Hepatic stellate cell (primary cell): ENCODE results near the gene GNAO1.

Source experiments
- DNase-seq: peaks from one replicate; pipeline ENCODE4 v3.0.0; 2011; ENCODE audit warnings: low spot score

The GNAO1 gene

DNA sequence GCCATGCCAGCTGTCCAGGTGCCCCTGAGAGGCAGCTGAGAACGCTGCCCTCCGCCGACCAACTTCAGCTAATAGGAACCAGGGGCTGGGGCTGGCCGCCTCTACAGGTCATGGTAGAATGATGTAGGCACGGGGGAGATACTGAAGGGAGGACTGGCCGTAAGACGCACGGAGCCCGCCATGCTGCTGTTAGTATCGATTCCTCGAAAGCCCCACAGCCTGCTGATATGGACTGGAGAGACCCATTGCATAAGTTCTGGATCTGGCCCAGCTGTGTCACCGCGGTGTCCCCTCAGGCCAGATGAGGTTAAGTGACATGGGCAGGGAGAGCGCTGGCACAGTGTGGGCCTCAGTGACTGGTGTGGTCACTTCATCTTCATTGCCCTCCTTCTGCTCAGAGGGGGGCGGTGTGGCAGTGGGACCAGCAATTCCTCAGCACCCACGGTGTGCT, 158.4 kb downstream of the GNAO1 start:
- DNase-seq = no peak

DNA sequence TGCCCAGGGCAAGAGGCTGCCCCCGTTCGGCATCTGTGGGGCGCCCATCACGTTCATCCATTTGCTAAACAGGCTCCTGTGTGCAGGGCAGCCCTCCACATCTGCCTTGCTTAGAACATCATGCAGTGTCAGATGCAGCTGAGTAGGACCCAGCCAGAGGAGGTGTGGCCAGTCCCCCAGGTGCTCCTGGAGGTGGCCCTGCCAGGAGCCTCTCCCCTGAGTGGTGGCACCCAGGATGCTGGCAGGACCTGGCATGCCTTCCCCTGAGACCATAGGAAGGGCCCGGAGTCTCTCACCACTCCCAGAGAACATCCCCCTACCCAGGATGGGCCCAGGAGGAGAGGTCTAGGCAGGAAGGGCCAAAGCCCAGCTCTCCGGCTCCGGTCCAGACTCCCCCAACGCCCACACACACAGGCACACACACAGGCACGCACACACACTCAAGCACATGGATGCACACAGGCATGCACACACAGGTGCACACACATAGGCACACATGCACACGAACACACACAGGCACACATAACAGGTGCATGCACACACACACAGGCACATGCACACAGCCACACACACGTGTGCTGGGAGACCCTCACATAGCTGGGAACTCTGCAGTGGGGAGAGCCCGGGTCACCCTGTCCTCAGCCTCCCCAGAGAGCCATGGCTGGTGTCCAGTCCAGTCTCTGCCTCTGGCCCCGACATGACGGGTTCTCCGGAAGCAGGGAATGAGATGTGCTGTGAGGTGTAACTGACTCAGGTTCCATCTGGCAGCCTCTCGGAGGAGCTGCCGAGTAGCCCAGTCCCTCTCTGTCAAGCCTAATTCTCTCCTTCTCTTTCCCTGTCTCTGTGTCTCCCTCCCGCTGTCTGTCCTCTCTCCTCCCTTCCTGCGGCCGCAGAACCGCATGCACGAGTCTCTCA, 159.5 kb downstream of the GNAO1 start:
- DNase-seq = no peak

DNA sequence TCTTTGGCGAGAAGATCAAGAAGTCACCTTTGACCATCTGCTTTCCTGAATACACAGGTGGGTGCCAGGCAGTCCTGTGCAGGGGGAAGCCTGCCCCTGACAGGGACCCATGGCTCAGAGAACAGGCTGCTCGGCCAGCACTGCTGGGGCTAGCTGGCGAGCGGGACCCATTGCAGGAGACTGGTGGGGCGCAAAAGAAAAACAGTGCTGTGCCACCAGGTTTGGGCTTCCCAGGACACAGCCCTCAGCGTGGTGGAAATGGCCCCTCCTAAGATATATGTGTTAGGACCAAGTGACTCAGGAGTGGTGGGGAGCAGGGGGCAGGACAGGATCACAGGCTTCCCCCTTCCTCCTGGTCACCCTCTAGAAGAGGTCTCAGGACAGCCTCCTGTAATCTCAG, 160.2 kb downstream of the GNAO1 start:
- DNase-seq = no peak

DNA sequence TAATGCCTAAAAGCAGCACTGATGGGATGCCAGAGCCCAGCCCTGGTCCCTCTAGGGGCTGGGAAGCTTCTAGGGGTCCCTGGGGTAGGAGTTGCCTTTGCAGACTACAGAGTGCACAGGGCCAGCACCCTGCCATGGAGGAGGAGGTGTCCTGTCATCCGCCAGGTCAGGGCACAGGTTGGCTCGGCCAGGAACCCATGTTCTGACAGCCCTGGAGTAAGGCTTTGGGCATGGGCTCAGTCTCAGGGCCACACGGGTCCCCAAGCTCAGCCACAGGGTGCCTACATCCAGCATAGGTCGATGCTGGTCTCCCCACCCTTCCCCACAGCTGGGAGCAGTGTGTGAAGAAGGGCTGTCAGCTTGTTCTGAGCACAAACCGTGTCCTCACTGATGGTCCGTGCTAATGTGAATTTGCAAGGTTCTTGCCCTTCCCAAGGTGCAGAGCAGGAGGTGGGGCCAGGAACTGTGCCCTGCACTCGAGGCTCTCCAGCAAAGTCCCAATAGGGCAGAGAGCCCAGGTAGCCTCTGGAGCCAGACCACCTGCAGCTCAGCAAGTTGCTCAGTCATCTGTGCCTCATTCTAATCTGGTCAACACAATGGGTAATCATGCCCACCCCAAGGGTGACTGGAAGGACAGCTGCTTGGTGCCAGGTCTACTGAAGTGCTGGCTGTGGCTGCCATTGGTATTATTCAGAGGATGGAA, 161.2 kb downstream of the GNAO1 start:
- no peak for DNase-seq

DNA sequence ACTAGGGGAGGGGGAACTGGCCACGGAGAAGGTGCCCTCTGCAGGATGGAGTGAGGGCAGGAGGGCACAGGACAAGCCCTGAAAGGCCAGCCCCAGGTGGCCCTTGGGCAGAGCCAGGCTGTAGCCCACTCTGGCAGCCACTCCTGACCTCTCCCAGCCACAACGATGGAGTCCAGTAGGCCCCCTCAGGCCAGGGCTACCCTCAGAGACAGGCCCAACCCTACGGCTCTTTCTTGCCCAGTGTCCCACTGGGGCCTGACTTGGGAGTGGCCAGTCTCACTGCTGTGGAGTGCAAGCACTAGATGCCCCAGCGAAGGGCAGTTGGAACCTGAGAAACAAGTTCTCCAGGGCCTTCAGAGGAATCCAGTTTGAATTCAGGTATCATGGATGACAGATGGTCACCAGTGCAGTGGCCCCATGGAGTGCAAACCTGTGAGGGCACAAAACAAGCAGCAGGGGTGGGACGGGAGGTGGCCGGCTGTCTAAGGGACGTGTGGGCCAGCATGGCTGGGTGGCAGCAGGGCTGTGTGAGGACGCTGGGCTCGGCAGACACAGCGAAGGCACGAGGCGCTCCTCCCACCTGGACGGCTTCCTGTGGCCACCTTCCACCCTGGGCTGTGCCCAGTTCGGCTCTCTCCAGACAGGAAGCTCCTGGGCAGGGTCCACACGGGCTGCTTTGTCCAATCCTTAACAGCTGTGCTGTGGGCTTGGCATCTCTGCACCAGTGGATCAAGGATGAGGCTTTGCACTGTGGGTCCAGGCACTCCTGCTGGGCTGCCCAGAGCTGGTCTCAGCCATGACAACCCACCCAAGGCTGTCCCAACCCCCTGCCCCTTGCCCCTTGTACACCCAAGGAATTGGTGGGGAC, 162.0 kb downstream of the GNAO1 start:
- DNase-seq = no peak

DNA sequence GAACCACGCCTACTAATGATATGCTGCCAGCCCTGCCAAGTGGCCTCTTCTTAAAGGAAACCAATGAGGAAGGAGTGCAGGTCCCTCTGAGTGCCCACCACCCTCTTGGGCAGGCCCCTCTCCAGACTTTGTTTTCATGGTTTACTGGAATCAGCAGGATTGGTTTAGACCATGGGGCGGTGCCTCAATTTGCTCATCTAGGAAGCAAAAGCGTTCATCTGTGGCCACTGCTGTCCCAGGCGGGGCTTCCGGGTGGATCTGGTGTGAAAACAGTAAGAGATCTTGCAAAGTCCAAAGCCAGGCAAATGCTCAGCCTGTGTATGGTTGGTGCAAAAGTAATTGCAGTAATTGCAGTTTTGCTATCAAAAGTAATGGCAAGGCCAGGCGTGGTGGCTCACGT, 162.7 kb downstream of the GNAO1 start:
- DNase-seq = no peak

DNA sequence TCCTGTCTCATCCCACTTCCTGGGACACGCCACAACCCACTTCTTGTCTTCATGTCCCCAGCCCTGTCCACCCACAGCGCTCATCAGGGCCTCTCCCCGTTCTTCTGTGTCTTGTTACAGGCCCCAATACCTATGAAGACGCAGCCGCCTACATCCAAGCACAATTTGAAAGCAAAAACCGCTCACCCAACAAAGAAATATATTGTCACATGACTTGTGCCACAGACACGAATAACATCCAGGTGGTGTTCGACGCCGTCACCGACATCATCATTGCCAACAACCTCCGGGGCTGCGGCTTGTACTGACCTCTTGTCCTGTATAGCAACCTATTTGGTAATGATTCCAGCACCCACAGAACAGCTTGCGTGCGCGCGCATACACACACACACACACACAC, 163.5 kb downstream of the GNAO1 start:
- DNase-seq = no peak

DNA sequence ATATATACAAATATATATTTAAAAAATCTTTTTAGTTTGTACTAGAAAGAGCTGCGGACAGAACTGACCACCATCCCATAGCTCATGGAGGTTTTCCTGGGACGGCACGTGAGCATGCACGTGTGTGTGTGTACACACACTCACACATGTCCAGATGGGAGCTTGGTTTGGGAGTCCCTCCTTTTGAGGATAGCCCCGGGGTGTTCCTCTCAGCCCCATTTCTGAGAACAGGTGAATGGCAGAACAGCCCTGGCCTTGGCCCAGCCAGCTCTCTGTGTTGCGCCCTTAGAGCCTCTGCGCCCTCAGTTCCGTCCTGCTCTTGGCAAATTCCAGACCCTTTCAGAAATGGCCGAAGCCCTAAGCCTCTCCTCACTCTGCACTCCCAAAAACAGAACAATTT, 163.9 kb downstream of the GNAO1 start:
- no peak for DNase-seq

DNA sequence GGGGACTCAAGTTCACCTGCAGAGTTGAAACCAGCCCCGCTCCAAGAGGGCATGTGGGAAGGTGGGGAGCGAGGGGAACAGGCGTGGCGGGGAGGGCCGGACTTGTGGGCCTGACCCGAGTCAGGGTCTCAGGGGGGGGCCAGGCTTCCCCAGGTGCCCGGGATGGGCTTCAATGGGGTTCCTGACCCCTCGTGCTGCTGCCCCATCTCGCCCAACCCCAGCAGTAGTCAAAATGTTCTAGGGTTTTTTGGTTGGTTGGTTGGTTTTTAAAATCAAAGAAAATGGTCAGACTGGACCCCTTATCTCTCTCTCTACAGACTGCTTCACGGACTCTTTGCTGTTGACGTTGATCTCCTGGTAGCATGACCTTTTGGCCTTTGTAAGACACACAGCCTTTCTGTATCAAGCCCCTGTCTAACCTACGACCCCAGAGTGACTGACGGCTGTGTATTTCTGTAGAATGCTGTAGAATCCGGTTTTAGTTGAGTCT, 164.5 kb downstream of the GNAO1 start:
- no peak for DNase-seq

DNA sequence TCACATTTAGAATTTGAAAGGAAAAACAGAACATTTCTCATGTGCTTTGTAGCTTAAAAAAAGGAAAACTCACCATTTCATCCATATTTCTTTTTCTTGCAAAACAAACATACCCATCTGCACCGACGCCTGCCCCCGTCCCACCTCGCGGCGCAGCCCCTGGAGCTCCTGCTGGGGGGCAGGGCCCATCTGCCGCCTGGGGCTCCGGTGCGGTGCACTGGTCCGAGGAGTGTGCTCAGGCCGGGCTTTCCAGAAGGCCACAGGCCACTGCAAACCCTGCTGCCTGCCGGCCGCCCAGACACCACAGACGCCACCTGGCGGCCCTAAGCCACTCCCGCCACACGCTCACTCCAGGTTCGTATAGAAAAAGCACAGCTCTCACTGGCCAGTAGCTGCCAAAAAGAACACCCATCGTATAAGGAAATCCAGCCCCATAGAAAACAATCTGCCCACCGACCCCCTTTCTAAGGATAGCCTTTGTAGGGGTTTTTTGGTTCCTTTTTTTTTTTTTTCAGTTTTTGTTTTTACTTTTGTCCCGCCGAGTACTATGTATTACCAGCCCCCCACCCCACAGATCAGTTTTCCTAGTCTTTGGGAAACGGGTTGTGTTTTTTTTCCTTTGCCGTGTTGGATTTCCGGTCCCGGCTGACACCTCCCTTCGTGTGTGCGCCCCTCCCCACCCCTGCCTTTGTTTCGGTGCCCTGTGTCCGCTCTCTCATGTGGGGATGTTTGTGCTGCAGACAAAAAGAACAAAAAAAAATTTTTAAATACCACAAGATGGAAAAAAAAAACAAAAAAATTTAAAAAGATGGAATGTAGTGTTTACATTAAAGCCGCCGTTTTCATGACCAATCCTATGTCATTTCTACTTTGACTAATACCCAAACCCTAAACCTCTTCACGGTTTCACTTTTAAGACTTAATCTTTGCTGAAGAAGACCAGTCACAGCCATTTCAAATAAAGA, 165.3 kb downstream of the GNAO1 start:
- peak; percentile 96 for DNase-seq

DNA sequence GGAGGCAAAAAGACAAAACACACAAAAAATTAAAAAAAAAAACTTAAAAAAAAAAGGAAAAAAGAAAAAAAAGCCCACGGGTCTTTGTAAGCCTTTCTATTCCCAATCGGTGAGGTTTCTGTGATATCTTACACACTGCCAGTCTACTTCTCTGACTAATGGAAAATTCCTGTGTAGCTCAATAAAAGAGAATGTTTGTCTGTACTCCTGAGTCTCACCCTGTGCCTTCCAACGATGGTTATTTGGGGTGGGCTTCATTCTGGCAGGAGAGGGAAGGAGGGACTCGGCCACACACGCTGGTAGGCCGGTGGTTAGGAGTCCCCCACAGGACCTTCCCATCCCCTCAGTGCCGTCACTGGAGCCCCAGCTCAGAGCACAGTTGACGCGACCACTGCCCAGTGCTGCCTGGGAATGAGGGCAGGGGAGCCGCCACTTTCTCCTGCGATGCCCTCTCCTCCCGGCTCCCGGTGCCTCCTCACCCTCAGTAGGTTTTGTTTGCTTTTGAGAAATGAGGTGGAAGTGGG, 166.0 kb downstream of the GNAO1 start:
- peak; percentile 82 for DNase-seq

DNA sequence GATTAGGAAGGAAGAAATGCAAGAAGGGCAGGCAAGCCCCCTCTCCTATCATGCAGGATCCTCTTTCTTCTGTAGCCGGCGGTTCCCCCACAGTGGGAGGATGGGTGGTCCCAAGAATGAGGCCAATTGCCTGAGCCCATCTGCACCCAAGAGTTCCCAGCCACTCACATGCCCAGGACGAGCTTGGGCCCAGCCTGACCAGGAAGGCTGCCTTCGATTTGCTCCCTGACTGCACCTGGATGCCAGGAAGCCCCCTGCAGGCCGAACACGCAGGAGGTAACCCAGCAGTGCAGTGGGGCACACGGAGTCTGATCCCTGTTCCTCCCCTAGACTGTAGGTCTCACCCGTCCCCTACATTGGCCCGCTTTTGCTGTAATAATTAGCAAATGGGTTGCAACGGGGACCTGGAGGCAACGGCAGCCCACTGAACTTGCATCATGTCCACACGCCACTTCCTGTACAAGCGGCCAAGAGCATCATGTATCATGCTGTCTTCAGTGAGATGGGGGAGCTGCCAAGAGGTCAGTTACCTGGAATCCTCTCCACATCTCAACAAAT, 166.6 kb downstream of the GNAO1 start:
- no peak for DNase-seq

DNA sequence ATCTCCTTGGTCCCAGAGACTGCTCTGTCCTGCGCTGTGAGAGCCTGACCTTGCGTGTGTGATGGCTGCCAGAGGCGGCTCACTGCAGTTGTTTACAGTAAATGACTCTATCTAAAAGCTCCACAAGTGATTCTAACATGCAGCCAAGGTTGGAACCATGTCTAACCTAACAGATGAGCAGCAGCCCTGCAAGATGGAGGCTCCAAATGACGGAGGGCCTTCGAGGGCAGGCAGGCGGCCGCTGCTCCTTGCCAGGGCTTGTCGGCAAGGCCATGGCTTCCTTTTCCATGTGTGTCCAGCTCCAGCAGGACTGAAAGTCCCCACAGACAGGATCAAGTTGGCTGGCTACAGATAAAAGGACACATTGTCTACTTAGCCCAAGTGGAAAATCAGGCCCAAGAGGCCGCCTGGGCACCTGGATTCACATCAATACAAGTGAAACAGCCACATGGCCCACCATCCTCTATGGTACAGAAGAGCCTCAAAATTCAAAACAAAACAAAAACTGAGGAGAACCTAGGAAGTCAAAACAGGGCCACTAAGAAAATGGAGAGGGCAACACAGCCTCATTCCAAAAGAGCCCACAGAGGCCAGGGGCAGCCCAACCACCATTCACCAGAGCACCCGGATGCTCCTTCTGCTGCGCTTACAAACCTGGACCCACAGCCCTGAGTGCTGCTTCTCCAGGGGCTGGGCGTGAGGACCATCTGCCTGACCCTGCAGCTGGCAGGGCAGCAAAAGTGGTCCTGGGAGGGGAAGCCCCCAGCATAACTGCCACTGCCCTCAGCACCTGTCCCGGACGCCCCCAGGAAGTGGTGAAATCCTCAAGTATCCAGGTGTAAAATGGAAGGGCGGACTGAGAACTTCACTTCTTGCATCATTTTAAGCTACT, 169.1 kb downstream of the GNAO1 start:
- DNase-seq = no peak

DNA sequence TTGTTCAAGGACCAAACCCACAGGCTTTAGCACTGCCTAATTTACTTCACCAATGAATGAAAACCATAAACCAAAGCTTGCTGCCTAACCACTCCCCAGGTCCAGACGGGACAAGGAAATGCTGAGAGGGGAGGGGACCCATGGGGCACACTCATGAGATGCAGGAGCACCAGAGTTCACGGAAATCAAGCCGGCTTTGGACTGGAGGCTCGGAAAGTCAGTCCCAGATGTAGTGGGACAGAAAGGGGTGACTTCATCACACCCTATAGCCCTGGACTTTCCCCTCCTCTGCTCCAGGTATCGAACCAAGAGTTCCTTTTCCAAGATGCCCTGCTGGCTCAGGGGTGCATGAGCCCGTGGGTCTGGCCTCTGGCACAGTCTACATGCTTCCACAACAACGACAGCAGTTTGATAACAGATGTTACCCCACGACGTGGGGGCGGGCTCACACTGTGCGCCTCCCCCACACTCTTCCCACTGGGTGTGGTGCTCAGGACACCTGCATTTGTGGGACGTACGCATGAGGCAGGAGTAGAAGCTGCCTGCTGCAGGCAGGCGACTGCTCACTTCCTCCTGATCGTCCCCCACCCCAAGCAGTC, 170.9 kb downstream of the GNAO1 start:
- no peak for DNase-seq

DNA sequence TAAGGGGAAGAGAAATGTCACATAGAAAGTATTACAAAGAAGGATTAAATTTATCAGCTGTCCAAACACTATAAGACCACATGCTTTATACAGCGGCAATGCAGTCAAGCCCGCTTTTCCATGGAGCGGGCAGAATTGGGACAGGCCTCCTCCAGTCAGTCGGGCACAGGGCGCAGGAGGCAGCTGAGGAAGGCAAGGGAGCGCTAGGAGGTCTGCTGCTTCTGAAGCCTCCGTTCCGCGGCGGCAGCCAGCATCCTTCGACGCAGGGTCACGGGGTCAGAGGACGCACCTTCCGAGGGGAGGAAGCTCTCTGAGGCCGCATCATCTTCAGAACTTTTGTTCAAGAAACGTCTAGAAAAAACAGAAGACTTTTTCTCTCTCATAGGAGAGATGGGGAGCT, 171.4 kb downstream of the GNAO1 start:
- DNase-seq = no peak

DNA sequence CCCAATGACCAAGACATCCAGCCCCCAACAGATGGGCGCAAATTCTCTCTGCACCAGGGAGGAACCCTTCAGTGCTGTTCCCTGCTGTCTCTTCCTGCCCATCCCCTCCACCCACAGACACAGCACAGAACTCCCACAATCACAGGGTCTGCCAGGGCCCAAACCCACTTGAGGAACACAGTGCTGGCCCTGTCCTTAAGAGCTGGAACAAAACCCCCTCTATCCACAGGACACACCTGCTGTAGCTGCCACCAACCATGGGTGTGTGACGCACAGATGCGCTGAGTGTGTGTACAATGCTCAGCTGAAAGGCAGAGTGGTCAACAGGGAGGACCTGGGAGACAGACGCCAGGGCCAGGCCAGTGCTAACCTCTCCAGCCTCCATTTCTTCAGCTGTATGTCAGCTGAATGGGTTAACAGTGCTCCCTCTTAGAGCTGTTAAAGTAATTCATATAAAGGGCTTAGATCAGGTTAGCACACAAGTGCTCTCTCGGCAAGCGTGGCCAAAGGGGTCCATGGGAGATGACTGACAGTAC, 172.0 kb downstream of the GNAO1 start:
- no peak for DNase-seq

DNA sequence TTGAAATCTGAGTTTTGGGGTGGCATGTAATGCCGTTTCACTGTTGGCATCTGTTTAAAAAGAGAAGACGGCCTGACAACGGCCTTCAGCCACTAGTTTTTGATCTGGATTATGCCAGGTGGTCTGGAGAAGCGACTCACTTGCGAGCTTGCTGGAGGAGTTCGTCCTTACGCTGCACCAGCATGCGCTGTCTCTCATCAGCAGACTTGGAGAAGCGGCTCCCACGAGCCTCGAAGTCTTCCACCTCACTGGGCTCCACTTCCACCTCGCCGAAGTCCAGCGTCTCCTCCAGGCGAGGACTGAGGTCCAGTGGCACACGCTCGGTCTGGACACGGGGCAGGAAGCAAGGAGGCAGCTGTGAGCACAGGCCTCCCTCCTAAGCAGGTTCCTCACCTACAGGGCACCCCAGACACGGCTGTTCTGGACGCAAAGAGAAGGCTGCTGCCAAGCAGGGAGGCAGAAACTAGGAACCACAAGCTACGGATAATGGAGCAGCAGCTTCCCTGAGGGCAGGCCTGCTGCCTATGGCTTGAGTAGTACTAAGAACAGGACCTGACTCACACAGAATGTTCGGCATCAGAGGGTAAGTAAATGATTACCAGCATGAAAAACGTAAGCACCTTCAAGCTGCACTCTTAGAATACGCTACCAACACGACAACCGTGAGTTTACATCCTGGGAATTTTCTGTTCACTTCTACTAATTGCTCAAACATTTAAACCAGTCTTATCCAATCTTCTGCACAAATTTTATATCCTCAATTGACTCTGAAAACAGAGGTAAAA, 172.7 kb downstream of the GNAO1 start:
- DNase-seq = no peak

DNA sequence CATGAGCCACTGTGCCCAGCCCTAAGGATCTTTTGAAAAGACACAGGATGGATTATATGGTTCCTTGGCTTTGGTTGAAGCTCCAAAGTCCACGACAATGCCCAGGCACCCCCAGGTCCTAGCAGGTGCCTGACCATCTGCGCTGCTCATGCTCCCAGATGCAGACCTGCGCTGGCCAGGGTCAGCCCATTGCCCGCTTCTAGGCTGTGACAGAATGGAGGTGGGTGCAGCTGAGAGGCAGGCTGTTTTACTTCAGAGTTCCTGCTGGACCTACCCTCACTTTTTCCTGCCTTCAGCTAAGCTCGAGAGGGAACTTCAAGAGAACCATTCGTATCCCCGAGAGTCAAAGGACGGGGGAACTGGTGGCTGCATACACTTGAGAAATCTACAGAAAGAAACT, 173.6 kb downstream of the GNAO1 start:
- DNase-seq = no peak
